ENCODE data around the gene NEUROG2. TPM values are rescaled to one million over a fixed set of nuclear protein-coding genes. Genes with fewer than 3 reads are reported as not detected.

Gene NEUROG2
- total and polyA plus RNA-seq, 9 of the 15 experiments (the other 6 are each of a cell fraction or from before 2014, with no cell fraction given), result 0.07 TPM; not detected in 7

DNA sequence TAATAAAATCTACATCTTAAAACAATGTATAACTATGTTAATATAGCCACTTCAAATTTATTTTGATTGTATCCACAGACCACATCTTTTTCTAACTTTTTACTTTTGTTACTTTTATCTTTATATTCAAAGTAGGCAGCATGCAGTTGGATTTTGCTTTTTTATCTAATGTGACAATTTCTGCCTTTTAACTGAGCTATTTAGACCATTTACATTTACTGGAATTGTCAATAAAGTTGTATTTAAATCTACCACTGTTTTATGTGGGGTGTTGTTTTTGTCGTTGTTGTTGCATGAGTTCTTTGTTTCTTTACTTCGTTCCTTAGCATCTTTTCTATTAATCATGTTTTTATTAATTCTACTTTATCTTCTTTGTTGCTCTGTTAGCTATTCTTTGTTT is 42.0 kb downstream of the NEUROG2 start (continued):
- TF ChIP-seq, protein P1, sequence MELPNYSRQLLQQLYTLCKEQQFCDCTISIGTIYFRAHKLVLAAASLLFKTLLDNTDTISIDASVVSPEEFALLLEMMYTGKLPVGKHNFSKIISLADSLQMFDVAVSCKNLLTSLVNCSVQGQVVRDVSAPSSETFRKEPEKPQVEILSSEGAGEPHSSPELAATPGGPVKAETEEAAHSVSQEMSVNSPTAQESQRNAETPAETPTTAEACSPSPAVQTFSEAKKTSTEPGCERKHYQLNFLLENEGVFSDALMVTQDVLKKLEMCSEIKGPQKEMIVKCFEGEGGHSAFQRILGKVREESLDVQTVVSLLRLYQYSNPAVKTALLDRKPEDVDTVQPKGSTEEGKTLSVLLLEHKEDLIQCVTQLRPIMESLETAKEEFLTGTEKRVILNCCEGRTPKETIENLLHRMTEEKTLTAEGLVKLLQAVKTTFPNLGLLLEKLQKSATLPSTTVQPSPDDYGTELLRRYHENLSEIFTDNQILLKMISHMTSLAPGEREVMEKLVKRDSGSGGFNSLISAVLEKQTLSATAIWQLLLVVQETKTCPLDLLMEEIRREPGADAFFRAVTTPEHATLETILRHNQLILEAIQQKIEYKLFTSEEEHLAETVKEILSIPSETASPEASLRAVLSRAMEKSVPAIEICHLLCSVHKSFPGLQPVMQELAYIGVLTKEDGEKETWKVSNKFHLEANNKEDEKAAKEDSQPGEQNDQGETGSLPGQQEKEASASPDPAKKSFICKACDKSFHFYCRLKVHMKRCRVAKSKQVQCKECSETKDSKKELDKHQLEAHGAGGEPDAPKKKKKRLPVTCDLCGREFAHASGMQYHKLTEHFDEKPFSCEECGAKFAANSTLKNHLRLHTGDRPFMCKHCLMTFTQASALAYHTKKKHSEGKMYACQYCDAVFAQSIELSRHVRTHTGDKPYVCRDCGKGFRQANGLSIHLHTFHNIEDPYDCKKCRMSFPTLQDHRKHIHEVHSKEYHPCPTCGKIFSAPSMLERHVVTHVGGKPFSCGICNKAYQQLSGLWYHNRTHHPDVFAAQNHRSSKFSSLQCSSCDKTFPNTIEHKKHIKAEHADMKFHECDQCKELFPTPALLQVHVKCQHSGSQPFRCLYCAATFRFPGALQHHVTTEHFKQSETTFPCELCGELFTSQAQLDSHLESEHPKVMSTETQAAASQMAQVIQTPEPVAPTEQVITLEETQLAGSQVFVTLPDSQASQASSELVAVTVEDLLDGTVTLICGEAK (IDR thresholded peaks at IDR 0.05), result 0 out of 2 replicates have a peak, but pooled peaks have one; percentile 44
- TF ChIP-seq, protein P1 (CRISPR knock-in tag; IDR thresholded peaks at IDR 0.05), result no peak

GRCh38 chr4:112472318-112472717 is 43.7 kb downstream of the NEUROG2 start:
- Histone ChIP-seq H4K20me1 (replicated peaks; ENCODE audit: control insufficient read depth, insufficient read depth, low read length) (no peaks in the 10 kb centered on the region), H3K9me3 (replicated peaks; ENCODE audit: control insufficient read depth, insufficient read depth, low read depth, low read length) (no peaks in the 10 kb centered on the region), H3K27me3 (ENCODE audit: control insufficient read depth in 2 of 2, insufficient read depth in 2 of 2, low read length in 2 of 2) (no peaks in the 10 kb centered on the region), H3K4me2 (ENCODE audit: insufficient read depth, low read length) (no peak overlapping the region), H3K4me3 (no peak overlapping the region), H3K9ac (ENCODE audit: insufficient read depth in 1 of 2, low read depth in 2 of 2, low read length in 2 of 2) (no peak overlapping the region), H3K4me1 (replicated peaks in 1 of 2; ENCODE audit: control insufficient read depth in 2 of 2, insufficient read depth in 2 of 2, low read length in 2 of 2) (no peaks in the 10 kb centered on the region), H3K79me2 (ENCODE audit: control insufficient read depth, insufficient read depth, low read length) (no peaks in the 10 kb centered on the region), H2AFZ (ENCODE audit: low read depth, low read length) (no peak overlapping the region), H3K36me3 (ENCODE audit: control insufficient read depth, insufficient read depth, low read length) (no peaks in the 10 kb centered on the region), H3K27ac (ENCODE audit: extremely low read depth, low read depth, low read length) (no peak overlapping the region), H3K9me1 (ENCODE audit: control insufficient read depth, insufficient read depth, low read length) (no peaks in the 10 kb centered on the region)
- no peak for TF ChIP-seq JUNB (CRISPR knock-in tag; conservative IDR thresholded peaks at IDR 0.05)
- peak; percentile 38; the same call in 1 of the 2 replicates for TF ChIP-seq ZNF316 (IDR thresholded peaks at IDR 0.05)
- no peak for TF ChIP-seq MEF2D (tag; conservative IDR thresholded peaks at IDR 0.05; ENCODE audit: low read depth)
- in situ Hi-C loops (cut with MboI) (no loop called here), intact Hi-C loops (cut with micrococcal nuclease) (no loop called here)
- ATAC-seq (no peak), FAIRE-seq (no peak), DNase-seq (ENCODE audit: extremely low read depth in 1 of 4, low spot score in 3 of 4) (no peak)
- no TSS peak for BruUV-seq (replicated peaks)
- POLR2A ChIA-PET, result no interaction called here
- CTCF ChIA-PET (ENCODE audit: low intra/inter-chr PET ratio), result no interaction called here

All from K562 (cell line).